Hepatocyte (in vitro differentiated cells): ENCODE measurements around the gene NPW.

ENCODE experiments used
- EZH2phosphoT487 ChIP-seq: fragments of 200-600 bp; sonication (generic); IDR thresholded peaks from one replicate; pipeline ENCODE4 v1.6.1; 2018; ENCODE audit warnings: antibody characterized with exemption, mild to moderate bottlenecking, low read depth, moderate library complexity; ENCODE audit not compliant: unreplicated experiment, severe bottlenecking
- TF ChIP-seq, protein P1 (sequence below): fragments of 200-600 bp; sonication (generic); IDR thresholded peaks from 2 replicates; pipeline ENCODE4 v1.5.1; 2016; ENCODE audit warnings: antibody characterized with exemption, mild to moderate bottlenecking; ENCODE audit not compliant: poor library complexity

DNA sequence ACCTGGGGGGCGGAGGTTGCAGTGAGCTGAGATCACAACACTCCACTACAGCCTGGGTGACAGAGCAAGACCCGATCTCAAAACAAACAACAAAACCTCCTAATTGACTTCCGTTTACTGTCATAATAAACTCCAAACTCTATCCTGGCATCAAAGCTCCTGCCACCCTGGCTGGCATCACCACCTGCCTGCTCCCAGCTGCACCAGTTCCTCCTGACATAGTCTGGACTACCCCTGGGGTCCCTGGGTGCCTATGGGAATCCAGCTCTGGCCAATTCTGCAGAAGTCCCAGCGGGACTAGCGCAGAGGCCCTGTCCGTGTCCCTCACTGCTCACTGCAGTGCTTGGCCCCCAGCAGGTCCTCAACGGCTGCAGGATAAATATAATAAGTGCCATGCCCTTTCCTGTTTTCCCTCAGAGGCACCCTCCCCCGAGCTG lies 27.3 kb downstream of the NPW start:
- TF ChIP-seq, protein P1, sequence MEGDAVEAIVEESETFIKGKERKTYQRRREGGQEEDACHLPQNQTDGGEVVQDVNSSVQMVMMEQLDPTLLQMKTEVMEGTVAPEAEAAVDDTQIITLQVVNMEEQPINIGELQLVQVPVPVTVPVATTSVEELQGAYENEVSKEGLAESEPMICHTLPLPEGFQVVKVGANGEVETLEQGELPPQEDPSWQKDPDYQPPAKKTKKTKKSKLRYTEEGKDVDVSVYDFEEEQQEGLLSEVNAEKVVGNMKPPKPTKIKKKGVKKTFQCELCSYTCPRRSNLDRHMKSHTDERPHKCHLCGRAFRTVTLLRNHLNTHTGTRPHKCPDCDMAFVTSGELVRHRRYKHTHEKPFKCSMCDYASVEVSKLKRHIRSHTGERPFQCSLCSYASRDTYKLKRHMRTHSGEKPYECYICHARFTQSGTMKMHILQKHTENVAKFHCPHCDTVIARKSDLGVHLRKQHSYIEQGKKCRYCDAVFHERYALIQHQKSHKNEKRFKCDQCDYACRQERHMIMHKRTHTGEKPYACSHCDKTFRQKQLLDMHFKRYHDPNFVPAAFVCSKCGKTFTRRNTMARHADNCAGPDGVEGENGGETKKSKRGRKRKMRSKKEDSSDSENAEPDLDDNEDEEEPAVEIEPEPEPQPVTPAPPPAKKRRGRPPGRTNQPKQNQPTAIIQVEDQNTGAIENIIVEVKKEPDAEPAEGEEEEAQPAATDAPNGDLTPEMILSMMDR = no peak
- TF ChIP-seq EZH2phosphoT487 = no peak
